DMS79 (cell line): ENCODE data around the gene XYLB.

Experiments used
- DNase-seq: peaks from one replicate; lab custom pipeline; 2025; lab: John Stamatoyannopoulos, UW

Gene XYLB

GRCh38 chr3:38323060-38323459, 23.5 kb upstream of the XYLB start:
- DNase-seq, result no peak

GRCh38 chr3:38325256-38325655, 21.3 kb upstream of the XYLB start:
- no peak for DNase-seq

DNA sequence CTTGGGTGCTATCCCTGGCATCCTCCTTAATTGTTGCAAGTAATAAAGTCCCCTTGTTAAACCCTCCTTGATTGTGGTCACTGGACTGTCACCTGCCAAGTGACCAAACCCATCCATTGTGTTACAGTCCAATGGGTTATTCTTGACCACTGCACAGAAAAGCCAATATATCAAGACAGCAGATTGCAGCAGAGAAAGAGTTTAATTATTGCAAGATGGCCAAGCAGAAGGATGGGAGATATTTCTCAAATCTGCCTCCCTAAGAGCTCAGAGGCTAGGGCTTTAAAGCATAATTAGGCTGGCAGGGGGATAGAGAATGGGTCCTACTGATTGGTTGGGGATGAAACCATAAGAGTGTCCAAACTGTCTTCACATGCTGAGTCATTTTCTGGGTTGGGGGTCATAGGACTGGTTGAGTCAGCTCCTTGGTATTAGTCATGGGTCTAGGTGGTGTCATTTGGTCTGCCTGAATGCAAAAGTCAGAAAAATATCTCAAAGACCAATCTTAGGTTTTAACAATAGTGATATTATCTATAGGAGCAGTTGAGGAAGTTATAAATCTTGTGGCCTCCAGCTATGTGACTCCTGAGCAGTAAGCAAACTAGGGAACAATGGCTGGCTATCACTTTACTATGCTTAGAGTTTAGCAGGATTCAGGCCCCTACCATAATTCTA, 19.1 kb upstream of the XYLB start:
- no peak for DNase-seq

GRCh38 chr3:38331257-38332022, 15.1 kb upstream of the XYLB start:
- no peak for DNase-seq

- no peak for DNase-seq
Measured at GRCh38 chr3:38332201-38332600, 14.4 kb upstream of the XYLB start.

GRCh38 chr3:38334142-38335055, 12.2 kb upstream of the XYLB start:
- DNase-seq, result no peak

DNA sequence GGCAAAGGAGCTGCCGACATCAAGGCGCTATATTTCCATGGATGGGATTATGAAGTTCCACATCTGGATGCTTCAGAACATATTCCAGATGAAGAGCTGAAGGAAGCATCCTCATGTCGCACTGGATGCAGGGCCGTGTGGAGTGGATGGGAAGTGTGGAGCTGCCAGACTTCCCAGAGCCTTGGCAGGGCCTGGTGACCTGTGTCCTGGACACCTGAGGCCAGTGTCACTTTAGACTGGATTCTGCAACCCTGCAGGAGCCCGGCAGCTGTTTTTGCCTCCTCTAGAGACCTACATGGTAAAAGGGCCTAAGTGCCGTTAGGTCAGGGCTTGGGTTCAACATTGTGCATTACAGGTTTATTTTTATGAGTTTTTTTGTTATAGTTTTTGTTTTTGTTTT, 11.3 kb upstream of the XYLB start:
- no peak for DNase-seq

DNA sequence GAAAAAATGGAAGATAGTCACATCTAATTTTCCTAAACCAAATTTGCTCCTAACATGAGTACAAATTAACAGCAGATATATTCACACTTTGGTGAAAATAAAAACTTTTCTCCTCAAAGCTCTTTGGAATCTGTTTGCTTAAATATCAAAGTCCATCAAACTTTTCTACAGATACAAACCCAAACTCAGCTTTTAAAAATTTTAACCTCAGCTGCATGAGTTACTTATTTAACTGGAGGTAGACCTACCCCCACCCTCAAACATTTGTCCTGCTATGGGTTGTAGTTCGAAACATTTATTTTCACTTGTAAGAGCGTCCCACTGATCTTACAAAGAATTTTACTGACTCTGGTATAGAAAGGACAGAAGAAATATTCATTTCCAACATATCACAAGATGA, 8.9 kb upstream of the XYLB start:
- DNase-seq, result no peak

DNA sequence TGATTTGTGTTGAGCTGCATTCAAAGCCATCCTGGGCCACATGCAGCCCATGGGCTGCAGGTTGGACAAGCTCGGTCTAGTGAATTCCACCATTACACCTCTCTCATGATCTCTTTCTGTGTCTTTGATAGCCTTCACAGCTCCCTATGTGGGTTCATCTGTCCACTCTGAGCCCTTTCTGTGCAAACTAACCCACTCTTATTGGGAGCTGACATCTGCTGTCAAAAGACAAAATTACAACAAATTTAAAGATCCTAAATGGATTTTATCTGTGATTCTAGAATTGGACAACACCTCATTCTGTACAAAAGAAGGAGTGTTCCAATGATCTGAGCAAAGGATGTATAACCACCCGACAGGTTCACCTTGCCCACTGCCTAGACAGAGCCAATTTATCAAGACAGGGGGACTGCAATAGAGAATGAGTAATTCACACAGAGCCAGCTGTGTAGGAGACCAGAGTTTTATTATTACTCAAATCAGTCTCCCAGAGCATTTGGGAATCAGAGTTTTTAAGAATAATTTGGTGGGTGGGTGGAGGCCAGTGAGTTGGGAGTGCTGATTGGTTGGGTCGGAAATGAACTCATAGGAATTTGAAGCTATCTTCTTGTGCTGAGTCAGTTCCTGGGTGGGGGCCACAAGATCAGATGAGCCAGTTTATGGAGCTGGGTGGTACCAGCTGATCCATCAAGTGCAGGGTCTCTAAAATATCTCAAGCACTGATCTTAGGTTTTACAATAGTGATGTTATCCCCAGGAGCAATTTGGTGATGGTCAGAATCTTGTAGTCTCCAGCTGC, 2.6 kb upstream of the XYLB start:
- no peak for DNase-seq

- DNase-seq, result no peak
Measured at GRCh38 chr3:38345879-38346586, 552 bp upstream of the XYLB start.

DNA sequence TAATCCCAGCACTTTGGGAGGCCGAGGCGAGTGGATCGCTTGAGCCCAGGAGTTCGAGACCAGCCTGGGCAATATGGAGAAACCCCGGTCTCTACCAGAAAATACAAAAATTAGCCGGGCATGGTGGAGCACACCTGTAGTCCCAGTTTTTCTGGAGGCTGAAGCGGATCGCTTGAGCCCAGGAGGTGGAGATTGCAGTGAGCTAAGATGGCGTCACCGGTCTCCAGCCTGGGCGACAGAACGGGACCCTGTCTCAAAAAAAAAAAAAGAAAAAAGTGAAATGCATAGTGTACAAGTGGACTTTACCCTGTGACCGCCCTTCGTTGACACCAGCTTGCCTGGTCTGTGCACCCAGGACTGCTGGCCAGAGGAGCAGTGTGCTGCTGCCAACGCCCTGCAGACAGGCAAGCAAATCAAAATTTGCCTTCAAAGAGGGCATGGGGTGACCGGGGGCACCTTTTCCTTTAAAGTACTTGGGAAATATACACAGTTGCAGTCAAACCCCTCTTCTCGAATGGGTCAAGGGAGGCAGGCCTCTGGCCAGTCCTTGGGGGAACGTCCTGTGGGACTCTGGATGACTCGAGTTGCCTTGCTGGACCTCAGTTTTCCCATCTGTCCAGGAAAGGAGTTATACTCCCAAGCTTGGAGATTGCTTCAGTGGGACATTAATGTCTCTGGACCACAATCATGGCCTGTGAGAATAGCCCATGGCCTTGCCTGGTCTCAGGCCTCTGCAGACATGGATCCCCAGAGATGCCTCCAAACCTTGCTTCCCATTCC, 1.0 kb downstream of the XYLB start:
- no peak for DNase-seq

GRCh38 chr3:38348903-38349302, 2.3 kb downstream of the XYLB start:
- DNase-seq, result no peak

DNA sequence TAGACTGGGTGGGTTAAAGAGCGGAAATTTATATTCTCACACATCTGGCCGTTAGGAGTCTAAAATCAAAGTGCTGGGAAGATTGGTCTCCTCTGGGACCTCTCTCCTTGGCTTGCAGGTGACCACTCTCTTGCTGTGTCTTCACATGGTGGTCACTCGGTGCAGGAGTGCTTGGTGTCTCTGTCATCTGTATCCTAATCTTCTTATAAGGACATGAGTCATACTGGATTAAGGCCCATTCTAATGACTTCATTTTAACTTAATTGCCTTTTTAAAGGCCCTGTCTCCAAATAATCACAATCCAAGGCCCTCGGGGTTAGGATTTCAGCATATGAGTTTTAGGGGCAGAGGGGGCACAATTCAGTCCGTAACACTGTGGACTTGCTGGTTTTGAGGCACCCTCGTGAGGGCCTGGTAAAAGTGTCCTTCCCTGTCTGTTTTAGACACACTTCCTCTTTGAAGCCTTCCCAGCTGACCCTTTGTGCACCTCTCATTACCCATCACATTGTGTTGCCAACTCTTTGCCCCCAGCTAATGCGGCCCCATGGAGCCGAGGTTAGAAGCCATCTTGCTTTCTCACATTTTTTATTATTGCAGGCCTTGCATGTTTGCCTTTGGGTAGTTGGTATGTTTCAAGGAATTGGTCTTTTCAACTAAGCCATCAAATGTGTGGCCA, 3.2 kb downstream of the XYLB start:
- no peak for DNase-seq

DNA sequence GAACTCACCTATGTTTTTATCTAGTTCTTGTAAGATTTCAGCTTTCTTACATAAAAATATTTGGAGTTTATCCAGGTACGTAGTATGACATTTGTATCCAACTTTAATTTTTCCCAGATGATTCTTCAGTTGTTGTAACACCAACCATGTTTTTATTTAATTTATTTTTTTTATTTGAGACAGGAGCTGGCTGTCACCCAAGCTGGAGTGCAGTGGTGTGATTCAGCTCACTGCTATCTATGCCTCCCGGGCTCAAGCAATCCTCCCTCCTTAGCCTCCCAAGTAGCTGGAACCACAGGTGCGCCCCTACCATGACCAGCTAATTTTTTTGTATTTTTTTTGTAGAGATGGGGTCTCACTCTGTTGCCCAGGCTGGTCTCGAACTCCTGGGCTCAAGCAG, 6.6 kb downstream of the XYLB start:
- DNase-seq, result no peak

GRCh38 chr3:38354588-38355330, 8.2 kb downstream of the XYLB start:
- no peak for DNase-seq

DNA sequence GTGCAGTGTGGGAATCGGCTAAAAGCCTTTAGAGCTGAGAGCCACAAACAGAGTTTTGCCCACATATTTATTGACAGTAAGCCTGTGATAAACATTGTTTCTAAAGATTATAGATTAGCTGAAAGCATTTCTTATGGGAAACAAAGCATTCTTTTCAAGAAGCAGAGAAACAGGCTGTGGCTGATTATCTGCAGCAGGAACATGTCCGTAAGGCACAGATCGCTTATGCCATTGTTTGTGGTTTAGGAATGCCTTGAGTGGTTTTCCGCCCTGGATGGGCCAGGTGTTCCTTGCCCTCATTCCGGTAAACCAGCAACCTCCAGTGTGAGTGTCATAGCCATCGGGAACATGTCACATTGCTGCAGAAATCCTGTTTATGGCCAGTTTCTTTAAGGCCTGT, 12.5 kb downstream of the XYLB start:
- no peak for DNase-seq

GRCh38 chr3:38360345-38360744, 13.8 kb downstream of the XYLB start:
- no peak for DNase-seq

DNA sequence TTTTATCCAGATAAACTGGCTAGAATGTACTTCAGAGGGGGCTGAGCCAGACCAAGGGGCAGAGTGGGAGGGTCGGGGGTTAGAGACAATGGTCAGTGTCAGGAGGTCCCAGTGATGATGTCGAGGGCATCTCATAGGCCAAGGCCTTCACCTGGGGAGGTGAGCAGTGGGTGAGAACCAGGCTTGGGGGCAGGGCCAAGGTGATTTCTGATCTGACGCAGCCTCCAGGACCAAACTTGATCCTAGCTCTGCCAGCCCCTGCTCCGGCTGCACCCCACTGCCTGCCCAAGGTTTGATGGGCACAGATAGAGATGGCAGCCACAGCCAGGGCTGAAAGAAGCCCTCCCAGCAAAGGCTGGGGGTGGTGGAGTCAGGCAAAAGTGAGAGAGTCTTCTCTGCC, 14.9 kb downstream of the XYLB start:
- no peak for DNase-seq

GRCh38 chr3:38362825-38363224, 16.2 kb downstream of the XYLB start:
- no peak for DNase-seq
